Neural progenitor cell (in vitro differentiated cells): ENCODE data around the gene ACBD5. TPM values are rescaled to one million over a fixed set of nuclear protein-coding genes. Genes with fewer than 3 reads are reported as not detected.

ENCODE experiments used
- DNase-seq: peaks from one replicate; pipeline ENCODE4 v3.0.0-alpha.2; 2016; ENCODE audit warnings: low spot score
- H2AFZ ChIP-seq: fragments of 200-600 bp; sonication (generic); replicated peaks from 2 replicates; pipeline ENCODE4 v1.6.1; 2016; ENCODE audit warnings: antibody characterized with exemption
- H3F3A ChIP-seq: fragments of 200-600 bp; sonication (generic); 2 replicates; pipeline ENCODE4 v1.6.1; 2016; ENCODE audit warnings: antibody characterized with exemption, low read depth
- H3K27ac ChIP-seq: fragments of 200-600 bp; sonication (generic); 2 replicates; pipeline ENCODE4 v1.5.1; 2016; ENCODE audit warnings: mild to moderate bottlenecking
- H3K27me3 ChIP-seq: fragments of 200-600 bp; sonication (generic); 2 replicates; pipeline ENCODE4 v1.6.1; 2016; ENCODE audit warnings: mild to moderate bottlenecking, moderate library complexity
- H3K36me3 ChIP-seq: fragments of 200-600 bp; sonication (generic); 2 replicates; pipeline ENCODE4 v1.5.1; 2016
- H3K4me1 ChIP-seq: fragments of 200-600 bp; sonication (generic); 2 replicates; pipeline ENCODE4 v1.6.1; 2016; ENCODE audit warnings: mixed run types
- H3K4me2 ChIP-seq: fragments of 200-600 bp; sonication (generic); 2 replicates; pipeline ENCODE4 v1.6.1; 2016
- H3K4me3 ChIP-seq: fragments of 200-600 bp; sonication (generic); 2 replicates; pipeline ENCODE4 v1.5.1; 2016
- H3K79me2 ChIP-seq: fragments of 200-600 bp; sonication (generic); 2 replicates; pipeline ENCODE4 v1.6.1; 2016; ENCODE audit warnings: low read depth
- H3K9ac ChIP-seq: fragments of 200-600 bp; sonication (generic); 2 replicates; pipeline ENCODE4 v1.6.1; 2016
- H3K9me3 ChIP-seq: fragments of 200-600 bp; sonication (generic); 2 replicates; pipeline ENCODE4 v1.5.1; 2016; ENCODE audit warnings: low read depth
- H4K20me1 ChIP-seq: fragments of 200-600 bp; sonication (generic); 2 replicates; pipeline ENCODE4 v1.6.1; 2016; ENCODE audit warnings: low read depth
- H3K27ac Mint-ChIP-seq: 3 replicates; pipeline ENCODE4 v1.8.0; 2021; ENCODE audit warnings: mixed read lengths
- H3K27me3 Mint-ChIP-seq: 2 replicates; pipeline ENCODE4 v1.8.0; 2022; ENCODE audit warnings: low read depth, mild to moderate bottlenecking, inconsistent platforms, moderate library complexity, mixed read lengths; ENCODE audit not compliant: insufficient read depth
- H3K36me3 Mint-ChIP-seq: 3 replicates; pipeline ENCODE4 v1.8.0; 2021; ENCODE audit warnings: mixed read lengths
- H3K4me1 Mint-ChIP-seq: 3 replicates; pipeline ENCODE4 v1.8.0; 2021; ENCODE audit warnings: mixed read lengths
- H3K4me3 Mint-ChIP-seq: 3 replicates; pipeline ENCODE4 v1.8.0; 2021; ENCODE audit warnings: mild to moderate bottlenecking, moderate library complexity, mixed read lengths
- H3K9me3 Mint-ChIP-seq: 3 replicates; pipeline ENCODE4 v1.8.0; 2020; ENCODE audit warnings: mixed read lengths
- CTCF ChIP-seq: fragments of 200-600 bp; sonication (generic); IDR thresholded peaks from 2 replicates; pipeline ENCODE4 v1.5.1; 2017; ENCODE audit warnings: antibody characterized with exemption, mild to moderate bottlenecking
- EZH2 ChIP-seq: fragments of 200-600 bp; sonication (generic); IDR thresholded peaks from 2 replicates; pipeline ENCODE4 v1.6.1; 2017; ENCODE audit warnings: antibody characterized with exemption, mild to moderate bottlenecking, moderate library complexity
- EZH2phosphoT487 ChIP-seq: fragments of 200-600 bp; sonication (generic); IDR thresholded peaks from 2 replicates; pipeline ENCODE4 v1.6.1; 2017; ENCODE audit warnings: antibody characterized with exemption
- small RNA-seq: library from RNA; depleted of rRNA; stranded (forward); fragments of <200 nt; gene quantifications from one replicate; pipeline ENCODE3, GENCODE V24; 2015
- total RNA-seq: library from RNA; depleted of rRNA; stranded (reverse); fragments of >200 nt; gene quantifications from 2 replicates; pipeline ENCODE4 v1.2.3, GENCODE V29; 2015; ENCODE audit warnings: low replicate concordance

The ACBD5 gene
- total RNA-seq, 1 donor from 2014 or later, result 21.8 TPM

- Mint-ChIP-seq H3K9me3 (no peaks in the 10 kb centered on the region), H3K4me1 (peaks cover 15% of the 10 kb centered on the region), H3K27me3 (no peaks in the 10 kb centered on the region), H3K4me3 (no peak overlapping the region), H3K27ac (peak overlapping the region; percentile 86), H3K36me3 (peaks cover 40% of the 10 kb centered on the region)
- TF ChIP-seq EZH2phosphoT487 (no peak), EZH2 (no peak), CTCF (no peak)
- H3K27me3 ChIP-seq, result no peaks in the 10 kb centered on the region
- peak; percentile 80 for DNase-seq
- peak overlapping the region; percentile 27 for H3K4me3 ChIP-seq
- no peak overlapping the region for H2AFZ ChIP-seq
- no peak overlapping the region for H3K9ac ChIP-seq
- H3F3A ChIP-seq, result peaks cover 14% of the 10 kb centered on the region
- H3K27ac ChIP-seq, result peak overlapping the region; percentile 82
- peak overlapping the region; percentile 70 for H3K4me2 ChIP-seq
- no peaks in the 10 kb centered on the region for H3K9me3 ChIP-seq
- peaks cover 93% of the 10 kb centered on the region for H3K79me2 ChIP-seq
- peaks cover 26% of the 10 kb centered on the region for H4K20me1 ChIP-seq
- peaks cover 19% of the 10 kb centered on the region for H3K4me1 ChIP-seq
- H3K36me3 ChIP-seq, result peaks cover 15% of the 10 kb centered on the region
Measured at GRCh38 chr10:27145937-27146336, 94.7 kb downstream of the ACBD5 start.

Small RNA genes lying within 50 kb of the gene (small RNA-seq; reads per million reads assigned to genes)
- gene RNU2-24P (0.14 reads per million), gene RNU7-12P (not detected)

Other genes starting within 250 kb of the ACBD5 start
- 16.8 and 22.7 TPM in 2 replicates for gene ANKRD26, start 140.3 kb downstream of the ACBD5 start, total RNA-seq
- gene YME1L1, start 86.4 kb downstream of the ACBD5 start, total RNA-seq, result 93.8 and 127 TPM in 2 replicates
- 56.1 and 84.3 TPM in 2 replicates for gene MASTL, start 85.4 kb downstream of the ACBD5 start, total RNA-seq